ENCODE data around the gene PCSK4. TPM values are rescaled to one million over a fixed set of nuclear protein-coding genes. Genes with fewer than 3 reads are reported as not detected.

PCSK4 gene
- total and polyA plus RNA-seq, 9 of the 15 experiments (the other 6 are each of a cell fraction or from before 2014, with no cell fraction given) = 0.01 to 9.1 (median 2.1) TPM; not detected in 1

DNA sequence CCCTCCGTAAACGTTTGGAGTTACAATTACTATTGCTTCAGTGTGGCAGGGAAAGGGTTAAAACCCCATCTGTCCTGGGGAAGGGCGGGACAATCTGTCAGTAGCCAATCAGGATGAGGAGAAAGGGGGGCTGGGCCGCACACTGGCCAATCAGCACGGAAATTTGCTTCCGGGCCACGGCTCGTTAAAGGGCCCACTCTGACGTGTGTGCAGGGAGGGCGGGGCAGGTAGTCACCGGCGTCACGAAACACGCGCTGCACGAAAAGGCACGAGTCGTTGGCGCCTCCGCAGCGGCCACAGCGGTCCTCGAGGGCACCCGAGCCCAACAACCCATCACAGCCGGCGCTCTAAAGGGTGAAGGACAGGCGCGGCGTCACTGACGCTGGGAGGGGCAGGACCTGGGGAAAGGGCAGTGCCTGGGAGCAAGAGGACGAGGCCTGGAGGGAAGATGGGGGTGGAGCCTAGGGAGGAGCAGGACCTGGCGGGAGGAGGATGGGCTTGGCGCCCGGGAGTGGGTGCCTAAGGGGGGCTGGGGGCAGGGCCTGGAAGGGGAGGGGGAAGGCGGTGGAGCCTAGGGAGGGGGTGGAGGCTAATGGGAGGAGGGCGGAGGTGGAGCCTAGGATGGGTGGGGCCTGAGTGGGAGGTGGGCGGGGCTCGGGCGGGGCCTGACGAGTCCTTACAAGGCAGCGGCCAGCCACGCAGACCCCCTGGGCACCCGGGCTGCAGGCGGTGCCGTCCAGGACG, 17.8 kb upstream of the PCSK4 start (continued):
- peak; percentile 67 for TF ChIP-seq ESRRA (IDR thresholded peaks at IDR 0.05; ENCODE audit: borderline replicate concordance, low read depth)
- no peak for TF ChIP-seq CBFA2T3 (IDR thresholded peaks at IDR 0.05)
- no peak for TF ChIP-seq DNMT1 (IDR thresholded peaks at IDR 0.05)
- no peak for TF ChIP-seq COPS2 (conservative IDR thresholded peaks at IDR 0.05)
- TF ChIP-seq MXI1 (IDR thresholded peaks at IDR 0.05; ENCODE audit: low read depth, low read length) = 0 out of 2 replicates have a peak, but pooled peaks have one; percentile 42
- peak; percentile 73 for TF ChIP-seq RBFOX2 (IDR thresholded peaks at IDR 0.05; ENCODE audit: low read depth, low read length)
- TF ChIP-seq, protein P1, sequence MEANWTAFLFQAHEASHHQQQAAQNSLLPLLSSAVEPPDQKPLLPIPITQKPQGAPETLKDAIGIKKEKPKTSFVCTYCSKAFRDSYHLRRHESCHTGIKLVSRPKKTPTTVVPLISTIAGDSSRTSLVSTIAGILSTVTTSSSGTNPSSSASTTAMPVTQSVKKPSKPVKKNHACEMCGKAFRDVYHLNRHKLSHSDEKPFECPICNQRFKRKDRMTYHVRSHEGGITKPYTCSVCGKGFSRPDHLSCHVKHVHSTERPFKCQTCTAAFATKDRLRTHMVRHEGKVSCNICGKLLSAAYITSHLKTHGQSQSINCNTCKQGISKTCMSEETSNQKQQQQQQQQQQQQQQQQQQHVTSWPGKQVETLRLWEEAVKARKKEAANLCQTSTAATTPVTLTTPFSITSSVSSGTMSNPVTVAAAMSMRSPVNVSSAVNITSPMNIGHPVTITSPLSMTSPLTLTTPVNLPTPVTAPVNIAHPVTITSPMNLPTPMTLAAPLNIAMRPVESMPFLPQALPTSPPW (CRISPR knock-in tag; IDR thresholded peaks at IDR 0.05) = peak; percentile 94
- TF ChIP-seq RCOR1 (IDR thresholded peaks at IDR 0.05; ENCODE audit: borderline replicate concordance in 1 of 2, low read depth in 2 of 2, low read length in 2 of 2) = 0 out of 4 replicates have a peak, but pooled peaks of 1 of the 2 experiments have one; percentile 14
- TF ChIP-seq MAZ (CRISPR knock-in tag; conservative IDR thresholded peaks at IDR 0.05 in 1 of 2, IDR thresholded peaks at IDR 0.05 in 1 of 2) = peak; percentile 57 to 94; a peak in 3 of 4 replicates
- TF ChIP-seq, protein P2, sequence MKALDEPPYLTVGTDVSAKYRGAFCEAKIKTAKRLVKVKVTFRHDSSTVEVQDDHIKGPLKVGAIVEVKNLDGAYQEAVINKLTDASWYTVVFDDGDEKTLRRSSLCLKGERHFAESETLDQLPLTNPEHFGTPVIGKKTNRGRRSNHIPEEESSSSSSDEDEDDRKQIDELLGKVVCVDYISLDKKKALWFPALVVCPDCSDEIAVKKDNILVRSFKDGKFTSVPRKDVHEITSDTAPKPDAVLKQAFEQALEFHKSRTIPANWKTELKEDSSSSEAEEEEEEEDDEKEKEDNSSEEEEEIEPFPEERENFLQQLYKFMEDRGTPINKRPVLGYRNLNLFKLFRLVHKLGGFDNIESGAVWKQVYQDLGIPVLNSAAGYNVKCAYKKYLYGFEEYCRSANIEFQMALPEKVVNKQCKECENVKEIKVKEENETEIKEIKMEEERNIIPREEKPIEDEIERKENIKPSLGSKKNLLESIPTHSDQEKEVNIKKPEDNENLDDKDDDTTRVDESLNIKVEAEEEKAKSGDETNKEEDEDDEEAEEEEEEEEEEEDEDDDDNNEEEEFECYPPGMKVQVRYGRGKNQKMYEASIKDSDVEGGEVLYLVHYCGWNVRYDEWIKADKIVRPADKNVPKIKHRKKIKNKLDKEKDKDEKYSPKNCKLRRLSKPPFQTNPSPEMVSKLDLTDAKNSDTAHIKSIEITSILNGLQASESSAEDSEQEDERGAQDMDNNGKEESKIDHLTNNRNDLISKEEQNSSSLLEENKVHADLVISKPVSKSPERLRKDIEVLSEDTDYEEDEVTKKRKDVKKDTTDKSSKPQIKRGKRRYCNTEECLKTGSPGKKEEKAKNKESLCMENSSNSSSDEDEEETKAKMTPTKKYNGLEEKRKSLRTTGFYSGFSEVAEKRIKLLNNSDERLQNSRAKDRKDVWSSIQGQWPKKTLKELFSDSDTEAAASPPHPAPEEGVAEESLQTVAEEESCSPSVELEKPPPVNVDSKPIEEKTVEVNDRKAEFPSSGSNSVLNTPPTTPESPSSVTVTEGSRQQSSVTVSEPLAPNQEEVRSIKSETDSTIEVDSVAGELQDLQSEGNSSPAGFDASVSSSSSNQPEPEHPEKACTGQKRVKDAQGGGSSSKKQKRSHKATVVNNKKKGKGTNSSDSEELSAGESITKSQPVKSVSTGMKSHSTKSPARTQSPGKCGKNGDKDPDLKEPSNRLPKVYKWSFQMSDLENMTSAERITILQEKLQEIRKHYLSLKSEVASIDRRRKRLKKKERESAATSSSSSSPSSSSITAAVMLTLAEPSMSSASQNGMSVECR (CRISPR knock-in tag; IDR thresholded peaks at IDR 0.05) = peak; percentile 79
- peak; percentile 63; the same call in 1 of the 2 replicates for TF ChIP-seq CBX1 (IDR thresholded peaks at IDR 0.05; ENCODE audit: low read depth)
- TF ChIP-seq, protein P3, sequence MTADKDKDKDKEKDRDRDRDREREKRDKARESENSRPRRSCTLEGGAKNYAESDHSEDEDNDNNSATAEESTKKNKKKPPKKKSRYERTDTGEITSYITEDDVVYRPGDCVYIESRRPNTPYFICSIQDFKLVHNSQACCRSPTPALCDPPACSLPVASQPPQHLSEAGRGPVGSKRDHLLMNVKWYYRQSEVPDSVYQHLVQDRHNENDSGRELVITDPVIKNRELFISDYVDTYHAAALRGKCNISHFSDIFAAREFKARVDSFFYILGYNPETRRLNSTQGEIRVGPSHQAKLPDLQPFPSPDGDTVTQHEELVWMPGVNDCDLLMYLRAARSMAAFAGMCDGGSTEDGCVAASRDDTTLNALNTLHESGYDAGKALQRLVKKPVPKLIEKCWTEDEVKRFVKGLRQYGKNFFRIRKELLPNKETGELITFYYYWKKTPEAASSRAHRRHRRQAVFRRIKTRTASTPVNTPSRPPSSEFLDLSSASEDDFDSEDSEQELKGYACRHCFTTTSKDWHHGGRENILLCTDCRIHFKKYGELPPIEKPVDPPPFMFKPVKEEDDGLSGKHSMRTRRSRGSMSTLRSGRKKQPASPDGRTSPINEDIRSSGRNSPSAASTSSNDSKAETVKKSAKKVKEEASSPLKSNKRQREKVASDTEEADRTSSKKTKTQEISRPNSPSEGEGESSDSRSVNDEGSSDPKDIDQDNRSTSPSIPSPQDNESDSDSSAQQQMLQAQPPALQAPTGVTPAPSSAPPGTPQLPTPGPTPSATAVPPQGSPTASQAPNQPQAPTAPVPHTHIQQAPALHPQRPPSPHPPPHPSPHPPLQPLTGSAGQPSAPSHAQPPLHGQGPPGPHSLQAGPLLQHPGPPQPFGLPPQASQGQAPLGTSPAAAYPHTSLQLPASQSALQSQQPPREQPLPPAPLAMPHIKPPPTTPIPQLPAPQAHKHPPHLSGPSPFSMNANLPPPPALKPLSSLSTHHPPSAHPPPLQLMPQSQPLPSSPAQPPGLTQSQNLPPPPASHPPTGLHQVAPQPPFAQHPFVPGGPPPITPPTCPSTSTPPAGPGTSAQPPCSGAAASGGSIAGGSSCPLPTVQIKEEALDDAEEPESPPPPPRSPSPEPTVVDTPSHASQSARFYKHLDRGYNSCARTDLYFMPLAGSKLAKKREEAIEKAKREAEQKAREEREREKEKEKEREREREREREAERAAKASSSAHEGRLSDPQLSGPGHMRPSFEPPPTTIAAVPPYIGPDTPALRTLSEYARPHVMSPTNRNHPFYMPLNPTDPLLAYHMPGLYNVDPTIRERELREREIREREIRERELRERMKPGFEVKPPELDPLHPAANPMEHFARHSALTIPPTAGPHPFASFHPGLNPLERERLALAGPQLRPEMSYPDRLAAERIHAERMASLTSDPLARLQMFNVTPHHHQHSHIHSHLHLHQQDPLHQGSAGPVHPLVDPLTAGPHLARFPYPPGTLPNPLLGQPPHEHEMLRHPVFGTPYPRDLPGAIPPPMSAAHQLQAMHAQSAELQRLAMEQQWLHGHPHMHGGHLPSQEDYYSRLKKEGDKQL (CRISPR knock-in tag; IDR thresholded peaks at IDR 0.05; ENCODE audit: borderline replicate concordance) = no peak
- peak; percentile 76 for TF ChIP-seq POLR2G (IDR thresholded peaks at IDR 0.05; ENCODE audit: low read depth, low read length)
- TF ChIP-seq PHF21A (IDR thresholded peaks at IDR 0.05; ENCODE audit: borderline replicate concordance, low read depth) = 0 out of 2 replicates have a peak, but pooled peaks have one; percentile 19
- no peak for TF ChIP-seq TRIM28 (IDR thresholded peaks at IDR 0.05)
- no peak for TF ChIP-seq RBM34 (IDR thresholded peaks at IDR 0.05; ENCODE audit: borderline replicate concordance, insufficient read depth, low read length)
